Measurements from ENCODE around the gene ACE.

GRCh38 chr17:63488851-63489250 is 12.0 kb downstream of the ACE start:
- TF ChIP-seq CTCF (IDR thresholded peaks at IDR 0.05; ENCODE audit: low read depth, low read length, missing input control) (no peak), SP1 (IDR thresholded peaks at IDR 0.05) (no peak), ATF3 (IDR thresholded peaks at IDR 0.05) (no peak), FOXA1 (IDR thresholded peaks at IDR 0.05) (no peak), MAX (IDR thresholded peaks at IDR 0.05) (no peak), REST (IDR thresholded peaks at IDR 0.05) (no peak), JUND (IDR thresholded peaks at IDR 0.05) (no peak)
